Aorta (tissue), 5 donors: Measurements from ENCODE around the gene MACROD2. TPM values are rescaled to one million over a fixed set of nuclear protein-coding genes. Genes with fewer than 3 reads are reported as not detected.

Source experiments
- ATAC-seq: fragments of 200-7000 bp; cut with Tn5 transposase; one replicate; pipeline ENCODE4 v1.9.1; 2022; ENCODE audit warnings: moderate library complexity; ENCODE audit not compliant: low FRiP score
- DNase-seq, 2 donors: peaks; one replicate each; pipeline ENCODE4 v3.0.0-alpha.2; 2020
- H3K27ac ChIP-seq, 2 donors: one replicate each; pipeline ENCODE4 v1.5.1; 2013; ENCODE audit warnings: low read length in 2 of 2, mild to moderate bottlenecking in 2 of 2, moderate library complexity in 2 of 2, control low read depth in 1 of 2, inconsistent platforms in 1 of 2, low read depth in 1 of 2
- H3K27me3 ChIP-seq, 2 donors: one replicate each; pipeline ENCODE4 v1.6.1; 2013; ENCODE audit warnings: control low read depth in 1 of 2, low read length in 1 of 2, mild to moderate bottlenecking in 1 of 2, moderate library complexity in 1 of 2; ENCODE audit not compliant: insufficient read depth in 2 of 2, control insufficient read depth in 1 of 2
- H3K36me3 ChIP-seq, 2 donors: one replicate each; pipeline ENCODE4 v1.6.1; 2013; ENCODE audit warnings: control low read depth in 1 of 2, low read length in 1 of 2, mild to moderate bottlenecking in 1 of 2; ENCODE audit not compliant: insufficient read depth in 2 of 2, control insufficient read depth in 1 of 2
- H3K4me1 ChIP-seq, 2 donors: one replicate each; pipeline ENCODE4 v1.6.1; 2013; ENCODE audit warnings: low read length in 2 of 2, control low read depth in 1 of 2, mild to moderate bottlenecking in 1 of 2, moderate library complexity in 1 of 2; ENCODE audit not compliant: insufficient read depth in 2 of 2, control insufficient read depth in 1 of 2
- H3K4me3 ChIP-seq, 2 donors: one replicate each; pipeline ENCODE4 v1.5.1; 2013; ENCODE audit warnings: low read length in 2 of 2, control low read depth in 1 of 2, mild to moderate bottlenecking in 1 of 2
- H3K9me3 ChIP-seq: one replicate; pipeline ENCODE4 v1.6.1; 2013; ENCODE audit warnings: mild to moderate bottlenecking, low read length; ENCODE audit not compliant: control insufficient read depth
- WGBS, 2 donors: extraction: QIAGEN DNeasy Blood & Tissue Kit; methylation state at CpG; one replicate each; pipeline ENCODE4 v1.1.7; 2013; 5-methylcytosine and 5-hydroxymethylcytosine counted together
- intact Hi-C, 2 donors: fragments of 100-400 bp; cut with DNase I; formaldehyde crosslinking; loops; one replicate each; pipeline versions ENCODE4 v1.14.2 to v1.15.0; 2022
- polyA plus RNA-seq, 2 donors: library from polyadenylated mRNA; stranded (reverse); fragments of 200-250 nt; gene quantifications; one replicate each; pipeline ENCODE4 v1.2.3, GENCODE V29; 2013
- total RNA-seq, 2 donors: library from RNA; stranded (reverse); fragmentation: NEBNext Ultra II Directional; extraction: Animal tissue kit (Norgen Biotek cat#: 25700); gene quantifications; one replicate each; pipeline ENCODE4 v1.2.1, GENCODE V29; 2021
- donor health status: healthy with polysubstance abuse.
- donor health status: Bipolar disorder and iron deficiency.
- donor health status: DM: no; HTN: no; CAD: no.
- donor health status: DM: no; HTN: no; CAD: no.
- donor health status: DM: yes; HTN: yes; CAD: no.

The MACROD2 gene
- total and polyA plus RNA-seq, 4 donors: 0.90 to 11.2 (median 4.8) TPM

DNA sequence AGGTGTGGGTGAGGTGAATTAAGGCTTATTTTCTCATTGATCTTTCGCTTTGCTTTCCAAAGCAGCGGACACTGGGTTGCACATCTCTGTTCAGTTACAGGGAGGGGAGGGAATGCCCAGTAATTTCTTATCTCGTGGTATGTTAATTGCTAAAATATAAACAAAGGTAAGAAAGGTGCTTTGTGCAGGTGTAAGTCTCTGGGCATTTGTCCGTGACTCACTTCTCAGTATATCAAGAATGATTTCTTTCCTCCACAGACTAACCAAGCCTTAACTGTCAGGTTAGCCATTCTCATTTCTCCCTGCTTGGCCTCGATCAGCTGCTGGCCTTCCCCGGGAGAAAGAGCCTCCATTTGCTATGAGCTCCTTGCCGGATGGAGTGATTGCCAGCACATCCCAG, 1715.9 kb downstream of the MACROD2 start:
- DNase-seq (no peak), ATAC-seq (no peak)
- no peak overlapping the region for H3K4me3 ChIP-seq
- no peaks in the 10 kb centered on the region for H3K36me3 ChIP-seq
- H3K9me3 ChIP-seq: no peaks in the 10 kb centered on the region
- WGBS, 2 donors: 94 to 96% methylated on average over 7 of the region's 7 CpGs
- intact Hi-C loops: no loop called here
- no peaks in the 10 kb centered on the region for H3K27me3 ChIP-seq
- H3K27ac ChIP-seq: no peak overlapping the region
- H3K4me1 ChIP-seq: no peaks in the 10 kb centered on the region

DNA sequence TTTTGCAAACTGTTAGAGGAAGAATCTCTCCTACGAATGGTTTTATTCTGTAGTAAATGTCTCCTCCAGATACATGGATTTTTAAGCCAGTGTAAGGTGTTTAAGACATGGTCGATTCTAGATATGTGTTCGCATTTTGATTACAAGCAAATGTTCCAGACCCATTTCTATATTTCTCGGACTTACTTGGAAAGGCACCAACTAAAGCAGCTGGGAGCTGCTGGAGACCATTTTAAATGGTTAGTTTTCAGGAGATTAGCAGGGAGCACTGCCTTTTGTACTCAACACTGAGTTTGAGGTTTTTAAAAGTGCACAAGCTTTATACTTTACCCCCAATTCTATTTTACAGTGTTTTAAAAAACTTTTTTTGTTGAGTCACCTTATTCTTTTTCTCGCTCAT, 1720.9 kb downstream of the MACROD2 start:
- Histone ChIP-seq H3K27ac (no peak overlapping the region), H3K9me3 (no peaks in the 10 kb centered on the region), H3K4me3 (no peak overlapping the region), H3K4me1 (no peaks in the 10 kb centered on the region), H3K36me3 (no peaks in the 10 kb centered on the region), H3K27me3 (no peaks in the 10 kb centered on the region)
- DNase-seq: no peak
- WGBS, 2 donors: 59% methylated on average over 5 of the region's 5 CpGs
- no peak for ATAC-seq
- intact Hi-C loops: no loop called here

DNA sequence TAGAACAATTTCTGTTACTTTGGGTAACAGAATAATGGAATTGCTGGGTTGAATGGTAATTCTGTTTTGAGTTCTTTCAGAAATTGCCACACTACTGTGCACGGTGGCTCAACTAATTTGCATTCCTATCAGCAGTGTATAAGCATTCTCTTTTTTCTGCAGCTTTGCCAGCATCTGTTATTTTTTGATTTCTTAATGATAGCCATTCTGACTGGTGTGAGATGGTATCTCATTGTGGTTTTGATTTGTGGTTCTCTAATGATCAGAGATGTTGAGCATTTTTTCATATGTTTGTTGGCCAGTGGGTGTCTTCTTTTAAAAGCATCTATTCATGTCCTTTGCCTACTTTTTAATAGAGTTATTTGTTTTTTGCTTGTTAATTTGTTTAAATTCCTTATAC, 1731.1 kb downstream of the MACROD2 start:
- Histone ChIP-seq H3K27ac (no peak overlapping the region), H3K4me3 (no peak overlapping the region), H3K4me1 (no peaks in the 10 kb centered on the region), H3K27me3 (no peaks in the 10 kb centered on the region), H3K36me3 (no peaks in the 10 kb centered on the region), H3K9me3 (no peaks in the 10 kb centered on the region)
- intact Hi-C loops: no loop called here
- DNase-seq: no peak
- 94 to 95% methylated on average over 1 of the region's 1 CpG for WGBS, 2 donors
- no peak for ATAC-seq

DNA sequence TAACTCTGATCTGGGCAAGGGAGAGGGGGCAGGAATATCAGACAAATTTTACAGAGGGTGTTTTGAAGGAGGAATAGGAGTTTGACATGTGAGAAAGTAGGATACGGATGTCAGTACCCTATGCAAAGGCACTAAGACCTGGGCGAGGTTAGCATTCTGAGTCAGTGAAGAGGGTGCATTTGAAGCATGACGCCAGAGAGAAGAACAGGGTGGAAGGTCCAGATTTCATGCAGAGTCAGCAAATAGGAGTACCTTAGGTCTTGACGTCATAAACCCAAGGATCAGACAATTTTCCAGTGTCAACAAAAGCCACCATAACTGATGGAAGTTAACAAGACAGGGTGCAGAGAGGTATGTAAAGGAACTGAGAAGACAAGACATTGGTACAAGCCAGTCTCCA, 1738.7 kb downstream of the MACROD2 start:
- Histone ChIP-seq H3K36me3 (no peaks in the 10 kb centered on the region), H3K4me1 (no peaks in the 10 kb centered on the region), H3K27ac (no peak overlapping the region), H3K4me3 (no peak overlapping the region), H3K9me3 (no peaks in the 10 kb centered on the region), H3K27me3 (no peaks in the 10 kb centered on the region)
- intact Hi-C loops: no loop called here
- ATAC-seq (no peak), DNase-seq (no peak)
- 71 to 75% methylated on average over 4 of the region's 4 CpGs for WGBS, 2 donors

DNA sequence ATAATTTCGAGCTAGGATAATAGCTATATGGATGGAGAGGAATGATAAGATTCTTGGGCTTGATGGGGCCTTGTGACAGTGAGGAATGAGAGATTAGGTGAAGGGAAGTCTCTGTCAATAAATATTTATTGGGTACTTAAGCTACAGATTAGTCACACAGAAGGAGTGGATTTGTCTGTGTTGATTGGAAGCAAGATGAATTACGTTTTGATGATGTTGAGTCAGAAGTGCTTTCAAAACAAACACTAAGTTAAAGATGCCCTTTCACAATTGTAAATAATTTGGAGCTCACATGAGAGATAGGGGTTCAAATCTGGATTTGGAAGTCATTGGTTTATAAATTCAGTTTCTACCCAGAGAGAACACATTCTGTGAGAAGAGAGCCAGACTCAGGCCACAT, 1743.7 kb downstream of the MACROD2 start:
- WGBS, 2 donors: 79 to 87% methylated on average over 2 of the region's 2 CpGs
- Histone ChIP-seq H3K9me3 (no peaks in the 10 kb centered on the region), H3K4me1 (no peaks in the 10 kb centered on the region), H3K27ac (no peak overlapping the region), H3K4me3 (no peak overlapping the region), H3K27me3 (no peaks in the 10 kb centered on the region), H3K36me3 (no peaks in the 10 kb centered on the region)
- ATAC-seq: no peak
- DNase-seq: no peak
- intact Hi-C loops: no loop called here

DNA sequence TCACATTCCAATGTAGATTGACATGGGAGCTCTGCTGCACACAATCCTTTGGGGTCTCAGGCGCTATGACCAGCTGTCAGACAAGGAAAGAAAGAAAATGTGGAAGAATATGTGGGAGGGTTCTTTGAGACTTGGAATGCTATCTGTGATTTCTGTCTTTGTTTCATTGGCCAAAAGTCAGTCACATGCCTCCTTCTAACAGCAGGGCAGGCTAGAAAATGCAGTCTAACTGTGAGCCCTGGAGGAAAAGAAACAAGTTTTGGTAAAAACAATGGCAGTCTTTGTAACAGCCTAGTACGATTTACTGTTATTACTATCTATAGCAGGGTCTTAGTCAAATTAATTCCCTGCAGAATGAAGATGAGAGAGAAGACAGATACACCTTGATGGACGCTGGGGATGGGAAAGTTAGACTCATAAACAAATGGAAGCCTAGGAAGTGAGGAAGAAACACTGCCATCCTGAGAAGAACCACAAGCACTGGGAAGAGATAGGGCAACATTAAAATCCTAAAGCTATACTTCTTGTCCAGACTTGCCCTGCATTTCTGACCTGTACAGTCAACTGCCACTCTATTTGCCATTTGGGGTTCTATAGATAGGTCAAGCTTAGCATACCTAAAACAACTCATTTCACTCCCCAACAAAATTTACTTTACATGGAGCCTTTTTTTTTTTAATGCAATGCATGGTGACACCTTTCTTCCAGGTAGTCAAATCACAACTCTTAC, 1744.9 kb downstream of the MACROD2 start:
- 89 to 91% methylated on average over 3 of the region's 3 CpGs for WGBS, 2 donors
- intact Hi-C loops: no loop called here
- Histone ChIP-seq H3K27me3 (no peaks in the 10 kb centered on the region), H3K27ac (no peak overlapping the region), H3K4me3 (no peak overlapping the region), H3K4me1 (no peaks in the 10 kb centered on the region), H3K36me3 (no peaks in the 10 kb centered on the region), H3K9me3 (no peaks in the 10 kb centered on the region)
- DNase-seq (no peak), ATAC-seq (no peak)

DNA sequence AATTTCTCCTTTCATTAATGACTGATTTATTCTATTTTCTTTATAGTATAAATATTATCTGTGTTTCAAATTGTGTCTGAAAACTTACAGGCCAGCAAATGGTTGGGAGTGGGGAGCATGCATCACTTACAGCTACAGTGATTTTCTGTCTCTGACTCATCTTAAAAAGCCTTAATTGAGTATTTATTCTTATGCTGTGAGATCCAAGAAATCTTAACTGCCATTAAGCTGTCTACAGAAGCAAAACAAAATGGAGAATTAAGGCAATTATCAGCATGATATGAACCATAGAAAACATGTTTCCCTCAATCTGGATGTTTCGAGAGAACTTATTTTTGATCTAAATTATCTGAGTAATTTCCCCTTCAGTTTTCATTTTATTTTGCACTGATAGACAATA, 1746.8 kb downstream of the MACROD2 start:
- H3K27me3 ChIP-seq: no peaks in the 10 kb centered on the region
- peaks cover under 1% of the 10 kb centered on the region for H3K9me3 ChIP-seq
- H3K4me3 ChIP-seq: no peak overlapping the region
- H3K4me1 ChIP-seq: no peaks in the 10 kb centered on the region
- intact Hi-C loops: no loop called here
- no peaks in the 10 kb centered on the region for H3K36me3 ChIP-seq
- no peak for ATAC-seq
- H3K27ac ChIP-seq: no peak overlapping the region
- DNase-seq: no peak
- 100% methylated on average over 1 of the region's 1 CpG for WGBS, 2 donors

DNA sequence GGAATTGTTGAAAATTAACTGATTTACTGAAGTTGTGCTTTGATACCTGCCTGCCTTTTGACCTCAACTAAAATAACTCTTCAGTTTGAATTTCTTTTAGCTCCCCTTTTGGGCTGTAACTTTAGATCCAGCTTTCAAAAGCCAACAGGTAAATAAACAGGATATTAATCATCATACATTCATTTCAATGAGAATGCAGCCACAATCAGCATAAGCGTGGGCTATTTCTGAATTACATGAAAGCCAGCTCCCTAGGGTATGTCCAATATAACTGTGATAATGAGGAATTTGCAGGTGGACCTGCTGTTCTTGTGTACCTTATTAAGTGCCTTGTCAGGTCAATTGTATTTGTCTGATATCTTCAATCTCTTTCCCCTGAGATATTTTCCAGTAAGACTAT, 1747.3 kb downstream of the MACROD2 start:
- no peak for ATAC-seq
- Histone ChIP-seq H3K4me3 (no peak overlapping the region), H3K36me3 (no peaks in the 10 kb centered on the region), H3K9me3 (peaks cover 2% of the 10 kb centered on the region), H3K4me1 (no peaks in the 10 kb centered on the region), H3K27ac (no peak overlapping the region), H3K27me3 (no peaks in the 10 kb centered on the region)
- WGBS, 2 donors: 84 to 95% methylated on average over 1 of the region's 1 CpG
- DNase-seq: no peak
- intact Hi-C loops: no loop called here

DNA sequence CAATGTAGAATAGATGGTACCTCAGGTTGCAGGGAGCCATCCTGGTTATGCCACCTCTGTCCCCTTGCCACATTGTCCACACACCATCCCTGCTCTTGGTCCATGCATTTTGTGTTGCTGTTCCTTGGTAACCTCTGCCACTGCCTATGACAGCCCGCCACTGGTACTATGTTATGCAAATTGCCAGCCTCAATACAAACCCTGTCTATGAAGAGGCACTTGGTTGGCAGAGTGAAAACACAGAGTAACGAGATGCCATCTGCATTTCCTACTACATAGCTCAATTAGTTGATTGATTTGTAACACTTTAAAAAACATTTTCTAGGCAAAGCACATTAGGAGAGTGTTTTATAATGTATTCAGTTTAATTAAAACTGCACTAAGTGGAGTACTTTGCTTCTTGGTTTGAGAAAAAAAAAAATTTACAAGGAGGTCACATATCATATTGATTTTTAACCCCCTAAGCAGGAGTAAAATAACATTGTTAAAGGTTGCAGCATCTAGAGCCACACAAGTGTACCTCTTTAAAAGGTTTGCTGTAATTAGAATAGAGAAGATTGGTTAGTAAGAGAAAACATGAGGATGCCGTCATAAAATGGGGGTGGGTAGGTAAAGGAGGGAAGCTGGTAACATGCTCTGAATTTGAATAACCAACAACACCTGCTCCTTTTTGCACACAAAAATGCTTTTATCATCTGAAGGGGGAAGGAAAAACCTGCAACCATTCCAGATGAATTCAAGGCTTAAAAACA, 1760.9 kb downstream of the MACROD2 start:
- ATAC-seq (no peak), DNase-seq (no peak)
- Histone ChIP-seq H3K9me3 (no peaks in the 10 kb centered on the region), H3K27me3 (no peaks in the 10 kb centered on the region), H3K4me3 (no peak overlapping the region), H3K4me1 (no peaks in the 10 kb centered on the region), H3K36me3 (no peaks in the 10 kb centered on the region), H3K27ac (no peak overlapping the region)
- WGBS, 2 donors: 86 to 90% methylated on average over 3 of the region's 3 CpGs
- intact Hi-C loops: no loop called here
